Ammon's horn (tissue), 1 donor: ENCODE data around the gene NBEAL2.

Experiments used
- DNase-seq: peaks from one replicate; pipeline ENCODE4 v3.0.0-alpha.2; 2016; ENCODE audit warnings: low spot score

NBEAL2 gene

DNA sequence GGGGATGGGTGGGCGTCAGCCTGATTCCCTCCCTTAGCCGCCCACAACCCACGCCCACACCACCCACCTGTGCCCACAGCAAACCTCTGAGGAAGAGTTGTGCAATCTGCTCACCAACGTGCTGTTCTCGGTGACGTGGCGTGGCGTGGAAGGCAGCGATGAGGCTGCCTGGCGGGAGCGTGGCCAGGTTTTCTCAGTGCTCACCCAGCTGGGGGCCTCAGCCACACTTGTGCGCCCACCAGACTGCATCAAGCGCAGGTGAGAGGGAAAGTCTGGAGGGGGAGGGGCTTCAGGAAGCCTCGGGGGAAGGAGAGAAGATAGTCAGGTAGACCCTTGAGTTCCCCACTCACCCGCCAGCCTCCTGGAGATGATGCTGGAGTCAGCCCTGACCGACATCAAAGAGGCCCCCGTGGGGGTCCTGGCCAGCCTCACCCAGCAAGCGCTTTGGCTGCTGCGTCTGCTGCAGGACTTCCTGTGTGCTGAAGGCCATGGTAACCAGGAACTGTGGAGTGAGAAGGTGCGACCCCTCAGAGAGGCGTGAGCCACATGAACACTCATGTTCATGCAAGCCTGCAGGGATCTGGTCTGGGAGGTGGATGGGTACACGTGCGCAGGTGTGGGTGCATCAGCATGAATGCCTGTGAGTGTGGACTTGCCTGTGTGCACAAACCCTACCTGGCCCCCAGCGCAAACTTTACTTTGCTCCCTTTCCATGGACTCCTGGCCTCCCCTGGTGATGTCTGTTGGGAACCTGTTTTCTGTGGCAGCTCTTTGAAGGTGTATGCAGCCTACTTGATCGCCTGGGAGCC, 21.7 kb downstream of the NBEAL2 start:
- DNase-seq = no peak

DNA sequence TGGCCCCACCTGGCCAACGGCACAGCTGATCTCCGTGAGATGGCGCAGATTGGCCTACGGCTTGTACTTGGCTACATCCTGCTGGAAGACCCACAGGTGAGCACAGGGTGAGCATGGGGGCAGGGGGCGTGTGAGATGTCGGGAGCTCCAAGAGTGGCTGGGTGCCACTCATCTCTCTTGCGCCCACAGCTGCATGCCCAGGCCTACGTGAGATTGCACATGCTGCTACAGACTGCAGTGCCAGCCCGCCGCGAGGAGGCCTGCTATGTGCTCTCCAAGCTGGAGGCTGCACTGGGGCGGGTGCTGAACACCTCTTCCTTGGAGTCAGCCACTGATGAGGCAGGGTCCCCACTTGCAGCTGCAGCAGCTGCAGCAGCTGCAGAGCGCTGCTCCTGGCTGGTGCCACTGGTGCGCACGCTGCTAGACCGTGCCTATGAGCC, 22.3 kb downstream of the NBEAL2 start:
- DNase-seq = no peak

DNA sequence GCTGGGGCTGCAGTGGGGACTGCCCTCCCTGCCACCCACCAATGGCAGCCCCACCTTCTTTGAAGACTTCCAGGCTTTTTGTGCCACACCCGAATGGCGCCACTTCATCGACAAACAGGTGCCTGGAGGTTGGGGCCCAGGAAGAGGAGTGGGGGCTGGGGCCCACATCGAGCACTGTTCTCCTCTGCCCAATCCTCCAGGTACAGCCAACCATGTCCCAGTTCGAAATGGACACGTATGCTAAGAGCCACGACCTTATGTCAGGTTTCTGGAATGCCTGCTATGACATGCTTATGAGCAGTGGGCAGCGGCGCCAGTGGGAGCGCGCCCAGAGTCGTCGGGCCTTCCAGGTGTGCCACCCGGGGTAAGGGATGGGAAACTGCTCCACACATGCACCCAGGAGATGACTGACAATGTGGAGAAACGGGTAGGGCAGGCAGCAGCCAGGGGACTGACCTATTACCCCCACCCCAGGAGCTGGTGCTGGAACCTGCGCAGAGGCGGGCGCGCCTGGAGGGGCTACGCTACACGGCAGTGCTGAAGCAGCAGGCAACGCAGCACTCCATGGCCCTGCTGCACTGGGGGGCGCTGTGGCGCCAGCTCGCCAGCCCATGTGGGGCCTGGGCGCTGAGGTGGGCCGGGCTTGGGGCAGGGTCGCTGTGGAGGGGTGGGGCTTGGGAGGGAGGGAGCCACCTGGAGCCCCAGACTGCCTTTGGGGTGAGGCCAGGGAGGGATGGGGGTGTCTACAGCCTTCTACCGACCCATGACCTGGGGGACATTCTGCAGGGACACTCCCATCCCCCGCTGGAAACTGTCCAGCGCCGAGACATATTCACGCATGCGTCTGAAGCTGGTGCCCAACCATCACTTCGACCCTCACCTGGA, 22.9 kb downstream of the NBEAL2 start:
- no peak for DNase-seq

DNA sequence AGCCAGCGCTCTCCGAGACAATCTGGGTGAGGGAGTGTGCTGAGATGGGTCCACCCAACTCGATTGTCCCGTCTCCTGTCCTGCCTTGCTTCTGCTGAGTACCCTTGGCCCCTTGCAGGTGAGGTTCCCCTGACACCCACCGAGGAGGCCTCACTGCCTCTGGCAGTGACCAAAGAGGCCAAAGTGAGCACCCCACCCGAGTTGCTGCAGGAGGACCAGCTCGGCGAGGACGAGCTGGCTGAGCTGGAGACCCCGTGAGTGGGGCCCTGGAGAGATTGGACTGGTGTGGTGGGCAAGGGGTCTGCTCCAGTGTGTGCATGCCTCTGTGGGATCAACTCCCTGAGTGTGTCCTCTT, 23.6 kb downstream of the NBEAL2 start:
- no peak for DNase-seq

DNA sequence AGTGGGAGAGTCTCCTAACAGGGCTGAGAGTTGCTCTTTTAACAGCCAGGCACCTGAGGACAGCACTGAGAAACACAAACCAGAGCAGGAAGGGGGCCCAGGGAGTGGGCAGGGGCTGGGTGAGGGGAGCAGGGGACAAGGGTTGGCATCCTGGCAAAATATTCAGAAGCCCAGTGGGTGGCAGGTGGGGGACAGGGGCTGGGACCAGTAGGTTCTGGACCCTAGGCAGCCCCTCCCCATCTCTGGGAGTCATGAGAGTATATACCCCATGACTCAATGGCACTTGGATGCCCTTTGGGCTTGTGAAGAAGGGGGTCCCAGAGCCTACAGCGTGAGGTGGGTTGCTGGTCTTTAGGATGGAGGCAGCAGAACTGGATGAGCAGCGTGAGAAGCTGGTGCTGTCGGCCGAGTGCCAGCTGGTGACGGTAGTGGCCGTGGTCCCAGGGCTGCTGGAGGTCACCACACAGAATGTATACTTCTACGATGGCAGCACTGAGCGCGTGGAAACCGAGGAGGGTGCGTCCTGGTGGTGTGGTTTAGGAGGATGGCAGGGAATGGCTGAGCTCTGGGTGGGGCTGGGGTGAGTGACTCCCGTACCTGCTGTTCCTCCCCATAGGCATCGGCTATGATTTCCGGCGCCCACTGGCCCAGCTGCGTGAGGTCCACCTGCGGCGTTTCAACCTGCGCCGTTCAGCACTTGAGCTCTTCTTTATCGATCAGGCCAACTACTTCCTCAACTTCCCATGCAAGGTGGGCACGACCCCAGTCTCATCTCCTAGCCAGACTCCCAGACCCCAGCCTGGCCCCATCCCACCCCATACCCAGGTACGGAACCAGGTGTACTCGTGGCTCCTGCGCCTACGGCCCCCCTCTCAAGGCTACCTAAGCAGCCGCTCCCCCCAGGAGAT, 24.2 kb downstream of the NBEAL2 start:
- DNase-seq = no peak

DNA sequence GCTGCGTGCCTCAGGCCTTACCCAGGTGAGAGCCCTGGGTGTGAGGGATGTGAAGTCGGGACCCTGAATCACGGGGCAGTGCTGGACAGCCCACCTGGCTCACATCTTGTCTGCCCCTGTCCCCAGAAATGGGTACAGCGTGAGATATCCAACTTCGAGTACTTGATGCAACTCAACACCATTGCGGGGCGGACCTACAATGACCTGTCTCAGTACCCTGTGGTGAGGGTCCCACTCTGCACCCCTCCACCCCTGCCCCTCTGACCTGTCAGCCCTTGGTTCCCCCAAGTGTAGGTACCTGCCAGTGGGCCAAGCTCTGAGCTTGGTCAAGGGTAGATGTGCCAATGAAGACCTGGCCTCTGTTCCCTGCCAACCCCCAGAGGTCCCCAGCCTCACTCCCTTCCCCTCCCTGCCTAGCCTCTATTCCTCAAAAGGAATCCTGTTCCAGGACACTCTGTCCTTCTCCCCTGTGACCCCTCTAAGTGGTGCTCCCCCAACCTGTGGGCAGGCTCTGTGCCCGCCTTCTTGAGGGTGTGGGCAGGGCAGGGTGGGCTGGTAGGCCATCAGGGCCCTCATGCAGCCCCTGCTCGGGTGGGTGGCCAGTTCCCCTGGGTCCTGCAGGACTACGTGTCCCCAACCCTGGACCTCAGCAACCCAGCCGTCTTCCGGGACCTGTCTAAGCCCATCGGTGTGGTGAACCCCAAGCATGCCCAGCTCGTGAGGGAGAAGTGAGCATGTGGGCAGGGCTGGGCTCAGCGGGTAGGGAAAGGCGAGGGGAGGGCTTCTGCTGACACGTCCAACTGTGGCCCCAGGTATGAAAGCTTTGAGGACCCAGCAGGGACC, 25.1 kb downstream of the NBEAL2 start:
- no peak for DNase-seq

DNA sequence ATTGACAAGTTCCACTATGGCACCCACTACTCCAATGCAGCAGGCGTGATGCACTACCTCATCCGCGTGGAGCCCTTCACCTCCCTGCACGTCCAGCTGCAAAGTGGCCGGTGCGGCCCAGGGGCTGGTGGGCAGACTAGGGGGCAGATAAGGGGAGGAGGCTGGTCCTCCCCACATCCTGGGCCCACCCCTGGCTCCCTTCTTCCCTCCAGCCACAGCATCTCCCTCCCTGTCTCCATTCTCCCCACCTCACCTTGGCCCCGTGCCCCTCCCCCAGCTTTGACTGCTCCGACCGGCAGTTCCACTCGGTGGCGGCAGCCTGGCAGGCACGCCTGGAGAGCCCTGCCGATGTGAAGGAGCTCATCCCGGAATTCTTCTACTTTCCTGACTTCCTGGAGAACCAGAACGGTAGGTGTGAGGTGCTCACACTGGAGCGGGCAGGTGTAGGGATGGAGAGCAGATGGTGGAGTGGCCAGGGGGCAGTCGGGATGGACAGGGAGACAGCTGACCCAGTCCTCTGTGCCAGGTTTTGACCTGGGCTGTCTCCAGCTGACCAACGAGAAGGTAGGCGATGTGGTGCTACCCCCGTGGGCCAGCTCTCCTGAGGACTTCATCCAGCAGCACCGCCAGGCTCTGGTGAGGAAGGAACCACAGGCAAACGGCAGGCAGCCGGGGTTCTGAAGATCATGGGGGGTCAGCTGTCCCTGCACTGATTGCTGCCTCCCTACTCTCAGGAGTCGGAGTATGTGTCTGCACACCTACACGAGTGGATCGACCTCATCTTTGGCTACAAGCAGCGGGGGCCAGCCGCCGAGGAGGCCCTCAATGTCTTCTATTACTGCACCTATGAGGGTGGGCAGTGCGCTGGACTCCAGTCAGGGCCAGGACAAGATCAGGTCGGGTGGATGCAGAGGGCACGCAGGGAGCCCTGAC, 26.0 kb downstream of the NBEAL2 start:
- no peak for DNase-seq

DNA sequence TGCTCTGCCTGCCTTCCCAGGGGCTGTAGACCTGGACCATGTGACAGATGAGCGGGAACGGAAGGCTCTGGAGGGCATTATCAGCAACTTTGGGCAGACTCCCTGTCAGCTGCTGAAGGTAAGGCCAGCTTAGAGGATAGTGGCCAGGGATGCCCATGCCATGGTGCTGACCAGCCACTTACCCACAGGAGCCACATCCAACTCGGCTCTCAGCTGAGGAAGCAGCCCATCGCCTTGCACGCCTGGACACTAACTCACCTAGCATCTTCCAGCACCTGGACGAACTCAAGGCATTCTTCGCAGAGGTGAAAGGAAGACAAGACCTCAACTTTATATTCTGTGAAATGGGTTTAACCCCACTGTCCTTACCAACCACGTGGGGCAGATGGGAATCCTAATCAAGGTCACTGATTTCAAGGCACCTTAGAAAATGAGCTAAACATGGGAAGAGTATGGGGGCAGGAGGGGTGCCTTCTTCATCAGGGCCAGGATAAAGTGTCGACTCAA, 26.7 kb downstream of the NBEAL2 start:
- no peak for DNase-seq

DNA sequence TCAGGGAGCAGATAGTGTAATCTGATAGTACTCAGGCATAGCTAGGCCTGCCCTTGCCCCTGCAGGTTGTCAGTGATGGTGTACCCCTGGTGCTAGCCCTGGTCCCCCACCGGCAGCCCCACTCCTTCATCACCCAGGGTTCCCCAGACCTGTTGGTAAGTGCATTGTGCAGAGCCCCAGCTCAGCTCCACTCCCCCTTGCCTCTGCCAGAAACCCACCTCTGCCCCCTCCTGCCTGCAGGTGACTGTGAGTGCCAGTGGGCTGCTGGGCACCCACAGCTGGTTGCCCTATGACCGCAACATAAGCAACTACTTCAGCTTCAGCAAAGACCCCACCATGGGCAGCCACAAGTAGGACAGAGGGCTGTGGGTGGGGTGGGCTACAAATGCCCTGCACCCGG, 27.5 kb downstream of the NBEAL2 start:
- DNase-seq = no peak

DNA sequence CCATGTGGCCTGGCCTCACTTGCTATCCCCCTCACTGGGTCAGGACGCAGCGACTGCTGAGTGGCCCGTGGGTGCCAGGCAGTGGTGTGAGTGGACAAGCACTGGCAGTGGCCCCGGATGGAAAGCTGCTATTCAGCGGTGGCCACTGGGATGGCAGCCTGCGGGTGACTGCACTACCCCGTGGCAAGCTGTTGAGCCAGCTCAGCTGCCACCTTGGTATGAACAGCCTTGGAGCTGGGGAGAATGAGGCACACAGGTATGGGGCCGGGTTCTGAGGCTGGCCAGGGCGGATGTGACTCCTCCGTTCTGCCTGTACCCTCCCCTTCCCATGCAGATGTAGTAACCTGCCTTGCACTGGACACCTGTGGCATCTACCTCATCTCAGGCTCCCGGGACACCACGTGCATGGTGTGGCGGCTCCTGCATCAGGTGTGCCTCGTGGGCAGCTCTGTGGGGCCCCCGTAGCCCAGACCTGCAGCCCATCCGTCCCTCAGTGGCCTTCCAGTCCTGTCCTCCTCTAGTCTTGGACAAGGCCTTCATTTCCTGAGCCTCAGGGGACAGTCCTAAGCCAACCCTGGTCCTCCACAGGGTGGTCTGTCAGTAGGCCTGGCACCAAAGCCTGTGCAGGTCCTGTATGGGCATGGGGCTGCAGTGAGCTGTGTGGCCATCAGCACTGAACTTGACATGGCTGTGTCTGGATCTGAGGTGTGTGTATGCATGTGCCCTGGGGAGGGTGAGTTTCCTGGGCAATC, 28.2 kb downstream of the NBEAL2 start:
- DNase-seq = no peak

DNA sequence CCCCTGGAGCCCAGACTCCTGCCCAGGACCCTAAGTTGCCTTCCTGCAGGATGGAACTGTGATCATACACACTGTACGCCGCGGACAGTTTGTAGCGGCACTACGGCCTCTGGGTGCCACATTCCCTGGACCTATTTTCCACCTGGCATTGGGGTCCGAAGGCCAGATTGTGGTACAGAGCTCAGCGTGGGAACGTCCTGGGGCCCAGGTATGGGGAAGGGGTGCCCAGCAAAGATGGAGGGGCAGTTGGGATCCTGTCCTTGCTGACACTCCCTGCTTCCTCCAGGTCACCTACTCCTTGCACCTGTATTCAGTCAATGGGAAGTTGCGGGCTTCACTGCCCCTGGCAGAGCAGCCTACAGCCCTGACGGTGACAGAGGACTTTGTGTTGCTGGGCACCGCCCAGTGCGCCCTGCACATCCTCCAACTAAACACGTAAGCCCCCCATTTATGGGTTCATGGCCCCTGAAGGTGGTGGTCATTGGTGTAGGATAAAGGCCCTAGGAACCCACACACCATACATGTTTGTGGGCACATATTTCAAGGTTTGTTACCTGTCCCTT, 28.8 kb downstream of the NBEAL2 start:
- DNase-seq = no peak

DNA sequence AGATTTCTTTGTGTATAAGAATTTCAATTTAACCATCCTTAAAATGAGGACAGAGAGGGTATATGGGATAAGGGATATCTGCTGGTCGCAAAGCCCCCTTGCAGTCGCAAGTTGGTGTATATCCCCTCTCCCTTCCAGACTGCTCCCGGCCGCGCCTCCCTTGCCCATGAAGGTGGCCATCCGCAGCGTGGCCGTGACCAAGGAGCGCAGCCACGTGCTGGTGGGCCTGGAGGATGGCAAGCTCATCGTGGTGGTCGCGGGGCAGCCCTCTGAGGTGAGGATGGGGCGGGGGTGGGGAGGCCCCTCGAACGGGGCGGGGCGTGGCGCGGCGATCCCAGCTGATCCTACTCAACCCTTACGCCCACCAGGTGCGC, 29.4 kb downstream of the NBEAL2 start:
- DNase-seq = no peak

DNA sequence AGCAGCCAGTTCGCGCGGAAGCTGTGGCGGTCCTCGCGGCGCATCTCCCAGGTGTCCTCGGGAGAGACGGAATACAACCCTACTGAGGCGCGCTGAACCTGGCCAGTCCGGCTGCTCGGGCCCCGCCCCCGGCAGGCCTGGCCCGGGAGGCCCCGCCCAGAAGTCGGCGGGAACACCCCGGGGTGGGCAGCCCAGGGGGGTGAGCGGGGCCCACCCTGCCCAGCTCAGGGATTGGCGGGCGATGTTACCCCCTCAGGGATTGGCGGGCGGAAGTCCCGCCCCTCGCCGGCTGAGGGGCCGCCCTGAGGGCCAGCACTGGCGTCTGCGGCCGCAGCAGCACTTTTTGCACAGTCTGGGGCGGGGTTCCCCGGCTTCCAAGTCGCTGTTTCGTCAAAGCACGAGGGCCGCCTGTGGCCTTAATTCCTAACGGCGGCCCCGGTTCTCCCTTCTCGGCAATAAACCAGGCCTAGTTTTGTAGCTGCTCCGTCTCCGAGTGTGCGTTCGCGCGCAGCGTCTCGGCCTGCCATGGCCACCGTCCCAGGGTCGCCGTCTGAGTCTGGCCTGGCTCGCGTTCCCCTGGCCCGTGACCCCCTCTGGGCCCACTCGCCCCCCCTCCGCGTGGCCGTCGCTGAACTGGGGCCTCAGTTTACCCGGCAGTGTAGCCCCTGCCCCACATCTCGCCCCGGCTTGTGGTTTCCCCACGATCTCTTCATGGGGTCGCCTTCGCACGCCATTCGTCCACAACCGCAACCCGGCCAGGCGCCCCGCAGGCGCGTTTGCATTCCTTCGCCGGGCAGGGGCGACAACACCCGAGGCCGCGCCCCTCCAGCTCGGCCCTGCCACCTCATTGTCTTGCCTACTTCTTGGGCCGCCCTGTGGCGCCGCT, 30.0 kb downstream of the NBEAL2 start:
- peak; percentile 91 for DNase-seq

DNA sequence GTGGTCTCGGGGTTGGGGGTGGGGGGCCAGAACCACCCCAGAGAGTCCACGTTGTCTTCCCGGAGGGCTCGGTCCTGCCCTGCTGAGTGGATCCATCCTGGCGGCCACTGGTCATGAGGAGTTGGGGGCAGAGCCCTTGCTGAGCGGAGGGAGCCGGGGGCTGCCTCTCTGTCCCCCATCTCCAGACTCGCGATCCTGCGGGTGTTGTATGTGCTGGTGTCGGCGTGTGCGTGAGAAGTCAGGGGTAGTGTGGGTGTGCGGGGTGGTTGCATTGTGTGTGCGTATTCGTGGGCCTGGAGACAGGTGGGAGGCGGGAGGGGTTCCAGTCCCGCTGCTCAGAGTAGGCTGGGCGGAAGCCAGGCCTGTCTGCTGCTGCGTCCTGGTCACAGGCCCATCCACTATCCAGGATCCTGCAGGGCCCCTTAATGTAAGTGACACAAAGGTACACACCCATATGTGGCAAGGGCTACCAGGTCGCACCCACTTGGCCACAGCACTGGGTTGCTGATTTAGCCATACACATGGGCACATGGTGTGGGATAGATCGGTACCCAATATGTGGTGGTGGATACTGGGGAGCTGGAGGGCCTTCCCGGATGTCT, 30.7 kb downstream of the NBEAL2 start:
- no peak for DNase-seq

DNA sequence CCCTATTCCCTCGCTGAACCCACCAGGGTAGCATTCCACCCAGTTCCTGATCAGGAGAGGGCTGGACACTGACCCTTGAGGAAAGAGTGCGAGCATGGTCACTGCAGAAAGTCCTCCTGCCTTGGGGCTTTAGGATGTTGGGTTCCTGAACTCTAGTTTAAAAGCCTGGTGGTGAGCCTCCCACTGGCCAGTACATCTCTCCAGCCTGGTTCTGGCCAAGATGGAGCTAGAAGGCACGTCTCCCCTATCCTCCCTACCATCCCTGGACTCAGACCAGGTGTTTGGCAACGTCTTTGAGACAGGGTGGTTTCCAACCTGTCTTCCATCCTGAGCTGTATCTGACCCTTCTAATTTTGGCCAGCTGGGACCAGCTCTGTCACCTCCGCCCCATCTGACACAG, 31.4 kb downstream of the NBEAL2 start:
- DNase-seq = no peak

DNA sequence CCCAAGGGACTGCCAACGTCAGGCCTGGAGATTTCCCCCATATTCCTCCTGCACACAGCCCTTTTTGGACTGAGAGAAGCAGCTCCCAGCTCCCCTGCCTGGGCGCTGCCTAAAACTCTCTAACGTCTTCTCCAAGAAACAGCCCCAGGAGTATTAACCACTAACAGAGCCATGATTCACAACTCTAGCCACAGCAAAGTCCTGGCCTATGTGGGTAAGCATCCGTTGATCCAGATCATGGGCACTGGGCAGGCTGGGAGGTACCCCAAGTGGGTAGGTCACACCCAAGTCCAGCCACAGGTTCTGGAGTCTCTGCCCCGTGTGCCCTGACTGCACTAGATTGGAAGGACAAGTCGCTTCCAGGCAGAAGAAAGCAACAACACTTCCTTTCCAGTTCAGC, 31.9 kb downstream of the NBEAL2 start:
- no peak for DNase-seq
